GM23248 (cell line): ENCODE results near the gene DMBX1. TPM values are rescaled to one million over a fixed set of nuclear protein-coding genes. Genes with fewer than 3 reads are reported as not detected.

Source experiments
- DNase-seq: peaks from one replicate; pipeline ENCODE4 v3.0.0-alpha.2; 2015
- H2AFZ ChIP-seq: fragments of 200-600 bp; sonication (generic); 2 replicates; pipeline ENCODE4 v1.6.1; 2016; ENCODE audit warnings: antibody characterized with exemption
- H3F3A ChIP-seq: fragments of 200-600 bp; sonication (generic); 2 replicates; pipeline ENCODE4 v1.6.1; 2016; ENCODE audit warnings: mild to moderate bottlenecking, antibody characterized with exemption, mixed run types; ENCODE audit not compliant: insufficient read depth
- H3K27ac ChIP-seq: fragments of 200-600 bp; sonication (generic); 2 replicates; pipeline ENCODE4 v1.5.1; 2016; ENCODE audit warnings: mild to moderate bottlenecking
- H3K27me3 ChIP-seq: fragments of 200-600 bp; sonication (generic); replicated peaks from 2 replicates; pipeline ENCODE4 v1.6.1; 2016; ENCODE audit warnings: mild to moderate bottlenecking; ENCODE audit not compliant: insufficient read depth
- H3K36me3 ChIP-seq: fragments of 200-600 bp; sonication (generic); 2 replicates; pipeline ENCODE4 v1.6.1; 2016; ENCODE audit warnings: low read depth, mild to moderate bottlenecking
- H3K4me1 ChIP-seq: fragments of 200-600 bp; sonication (generic); 2 replicates; pipeline ENCODE4 v1.6.1; 2016; ENCODE audit warnings: mild to moderate bottlenecking; ENCODE audit not compliant: insufficient read depth
- H3K4me2 ChIP-seq: fragments of 200-600 bp; sonication (generic); one replicate; pipeline ENCODE4 v1.6.1; 2016; ENCODE audit warnings: mild to moderate bottlenecking; ENCODE audit not compliant: unreplicated experiment
- H3K4me3 ChIP-seq: fragments of 200-600 bp; sonication (generic); 2 replicates; pipeline ENCODE4 v1.5.1; 2016; ENCODE audit warnings: mild to moderate bottlenecking
- H3K79me2 ChIP-seq: fragments of 200-600 bp; sonication (generic); 2 replicates; pipeline ENCODE4 v1.6.1; 2016; ENCODE audit warnings: mild to moderate bottlenecking; ENCODE audit not compliant: insufficient read depth
- H3K9ac ChIP-seq: fragments of 200-600 bp; sonication (generic); 2 replicates; pipeline ENCODE4 v1.6.1; 2016; ENCODE audit warnings: mild to moderate bottlenecking
- H3K9me2 ChIP-seq: fragments of 200-600 bp; sonication (generic); 2 replicates; pipeline ENCODE4 v1.6.1; 2016; ENCODE audit warnings: mixed run types, mild to moderate bottlenecking, moderate library complexity; ENCODE audit not compliant: insufficient read depth
- H3K9me3 ChIP-seq: fragments of 200-600 bp; sonication (generic); one replicate; pipeline ENCODE4 v1.6.1; 2017; ENCODE audit warnings: low read depth
- H4K20me1 ChIP-seq: fragments of 200-600 bp; sonication (generic); 2 replicates; pipeline ENCODE4 v1.6.0; 2016; ENCODE audit not compliant: insufficient read depth
- EZH2 ChIP-seq: fragments of 200-600 bp; sonication (generic); IDR thresholded peaks from 2 replicates; pipeline ENCODE4 v1.6.1; 2018; ENCODE audit warnings: antibody characterized with exemption, mild to moderate bottlenecking; ENCODE audit not compliant: insufficient read depth, poor library complexity, severe bottlenecking
- EZH2phosphoT487 ChIP-seq: fragments of 200-600 bp; sonication (generic); IDR thresholded peaks from 2 replicates; pipeline ENCODE4 v1.6.1; 2018; ENCODE audit warnings: antibody characterized with exemption, moderate library complexity, mild to moderate bottlenecking, low read depth; ENCODE audit not compliant: insufficient read depth
- WGBS, 2 experiments: methylation state at CpG; one replicate each; pipeline ENCODE4 v1.1.6; 2015 to 2017; ENCODE audit warnings: low lambda C conversion rate in 2 of 2, low coverage in 1 of 2; ENCODE audit errors: missing lambda C conversion rate in 2 of 2; 5-methylcytosine and 5-hydroxymethylcytosine counted together
- in situ Hi-C: fragments of 300-500 bp; cut with MboI; formaldehyde crosslinking; loops from 2 replicates; pipeline ENCODE4 v1.15.0; 2020
- polyA plus RNA-seq: library from polyadenylated mRNA; unstranded; fragments of >200 nt; fragmentation: Nextera tagmentation; extraction: Ambion mirVana; gene quantifications from 2 replicates; pipeline ENCODE4 v1.2.1, GENCODE V29; 2016
- total RNA-seq: library from RNA; depleted of rRNA; stranded (reverse); fragments of >200 nt; shearing (Covaris generic); gene quantifications from 2 replicates; pipeline ENCODE4 v1.2.3, GENCODE V29; 2014

The DMBX1 gene
- total and polyA plus RNA-seq, 2 experiments from 2014 or later: not detected

DNA sequence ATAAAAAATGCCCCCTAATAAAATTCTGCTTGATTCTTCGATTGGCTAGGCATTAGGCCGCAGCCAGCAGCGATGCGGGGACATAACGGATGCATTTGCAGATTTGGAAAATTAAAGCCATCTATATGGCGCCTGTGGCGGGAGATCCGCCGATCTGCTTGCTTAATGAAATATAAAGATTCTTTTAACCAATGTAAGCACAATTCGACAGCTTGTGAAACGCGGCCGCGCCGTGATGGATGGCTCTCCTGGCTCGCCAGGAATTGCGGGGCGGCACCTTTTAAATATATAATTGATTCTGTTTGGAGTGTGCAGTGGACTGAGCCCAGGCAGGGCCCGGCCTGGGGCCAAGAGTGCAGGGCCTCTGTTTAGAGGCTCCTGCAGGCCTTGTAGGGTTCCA is 8.0 kb downstream of the DMBX1 start:
- H3K27ac ChIP-seq: no peak overlapping the region
- H3K36me3 ChIP-seq: no peaks in the 10 kb centered on the region
- no peaks in the 10 kb centered on the region for H3K9me3 ChIP-seq
- H3K27me3 ChIP-seq: peaks cover 41% of the 10 kb centered on the region
- no peak overlapping the region for H3K4me3 ChIP-seq
- no peaks in the 10 kb centered on the region for H3K79me2 ChIP-seq
- no peak overlapping the region for H3K9ac ChIP-seq
- H3K9me2 ChIP-seq: no peaks in the 10 kb centered on the region
- no peak for TF ChIP-seq EZH2phosphoT487
- no peak for TF ChIP-seq EZH2
- WGBS, 2 experiments: 84 to 85% methylated on average over 19 of the region's 19 CpGs
- H3F3A ChIP-seq: no peaks in the 10 kb centered on the region
- DNase-seq: no peak
- no peaks in the 10 kb centered on the region for H4K20me1 ChIP-seq
- H2AFZ ChIP-seq: no peak overlapping the region
- no peak overlapping the region for H3K4me2 ChIP-seq
- in situ Hi-C loops: no loop called here
- H3K4me1 ChIP-seq: no peaks in the 10 kb centered on the region

DNA sequence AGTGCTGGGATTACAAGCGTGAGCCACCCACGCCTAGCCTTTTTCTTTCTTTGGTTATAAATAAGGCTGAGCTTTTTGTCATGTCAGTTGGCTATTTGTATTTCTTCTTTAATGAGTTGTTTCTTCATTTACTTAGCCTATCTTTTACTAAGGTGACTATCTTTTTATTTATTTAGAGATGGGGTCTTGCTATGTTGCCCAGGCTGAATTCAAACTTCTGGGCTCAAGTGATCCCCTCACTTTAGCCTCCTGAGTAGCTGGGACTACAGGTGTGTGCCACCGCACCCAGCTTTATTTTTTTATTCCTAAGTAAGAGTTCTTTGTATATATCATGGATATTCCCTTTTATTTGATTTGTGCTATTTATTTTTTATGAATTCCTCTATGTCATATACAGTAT is 11.9 kb downstream of the DMBX1 start:
- Histone ChIP-seq H3K36me3 (no peaks in the 10 kb centered on the region), H3K9ac (no peak overlapping the region), H3K4me2 (no peak overlapping the region), H3K27me3 (peaks cover 25% of the 10 kb centered on the region), H3K4me1 (no peaks in the 10 kb centered on the region), H3K9me3 (no peaks in the 10 kb centered on the region), H2AFZ (no peak overlapping the region), H3F3A (0 out of 2 replicates have a peak, but pooled peaks cover 4% of the 10 kb centered on the region), H3K4me3 (no peak overlapping the region), H3K9me2 (no peaks in the 10 kb centered on the region), H4K20me1 (no peaks in the 10 kb centered on the region), H3K79me2 (no peaks in the 10 kb centered on the region), H3K27ac (no peak overlapping the region)
- DNase-seq: no peak
- in situ Hi-C loops: no loop called here
- TF ChIP-seq EZH2 (no peak), EZH2phosphoT487 (no peak)
- 72 to 80% methylated on average over 3 of the region's 3 CpGs for WGBS, 2 experiments

DNA sequence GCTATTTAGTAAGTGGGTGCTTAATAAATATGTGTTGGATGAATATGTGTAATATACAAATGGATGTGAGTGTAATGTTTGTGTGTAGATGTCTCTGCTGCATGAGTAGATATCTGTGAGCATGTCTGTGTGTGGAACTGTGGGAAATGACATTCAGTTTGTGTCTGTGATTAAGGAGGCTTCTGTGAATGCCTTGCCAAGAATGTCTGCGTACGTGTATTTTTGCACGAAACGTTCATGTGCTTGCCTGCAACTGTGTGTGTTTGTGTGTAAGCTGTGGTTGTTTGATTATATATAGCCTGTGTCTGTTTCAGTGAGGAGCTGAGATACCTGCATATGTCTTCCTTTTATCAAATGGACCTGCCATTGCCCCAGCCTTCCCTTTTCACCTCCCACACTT is 13.8 kb downstream of the DMBX1 start:
- no peaks in the 10 kb centered on the region for H3K4me1 ChIP-seq
- H3K27ac ChIP-seq: no peak overlapping the region
- H3F3A ChIP-seq: 0 out of 2 replicates have a peak, but pooled peaks cover 7% of the 10 kb centered on the region
- no peak overlapping the region for H2AFZ ChIP-seq
- H3K79me2 ChIP-seq: no peaks in the 10 kb centered on the region
- no peaks in the 10 kb centered on the region for H3K36me3 ChIP-seq
- WGBS, 2 experiments: 74 to 77% methylated on average over 4 of the region's 4 CpGs
- H3K9me2 ChIP-seq: no peaks in the 10 kb centered on the region
- no peak overlapping the region for H3K4me2 ChIP-seq
- TF ChIP-seq EZH2phosphoT487: no peak
- no peak for TF ChIP-seq EZH2
- H3K9me3 ChIP-seq: no peaks in the 10 kb centered on the region
- in situ Hi-C loops: no loop called here
- H3K9ac ChIP-seq: no peak overlapping the region
- no peak for DNase-seq
- no peak overlapping the region for H3K4me3 ChIP-seq
- H3K27me3 ChIP-seq: peaks cover 25% of the 10 kb centered on the region
- H4K20me1 ChIP-seq: no peaks in the 10 kb centered on the region

DNA sequence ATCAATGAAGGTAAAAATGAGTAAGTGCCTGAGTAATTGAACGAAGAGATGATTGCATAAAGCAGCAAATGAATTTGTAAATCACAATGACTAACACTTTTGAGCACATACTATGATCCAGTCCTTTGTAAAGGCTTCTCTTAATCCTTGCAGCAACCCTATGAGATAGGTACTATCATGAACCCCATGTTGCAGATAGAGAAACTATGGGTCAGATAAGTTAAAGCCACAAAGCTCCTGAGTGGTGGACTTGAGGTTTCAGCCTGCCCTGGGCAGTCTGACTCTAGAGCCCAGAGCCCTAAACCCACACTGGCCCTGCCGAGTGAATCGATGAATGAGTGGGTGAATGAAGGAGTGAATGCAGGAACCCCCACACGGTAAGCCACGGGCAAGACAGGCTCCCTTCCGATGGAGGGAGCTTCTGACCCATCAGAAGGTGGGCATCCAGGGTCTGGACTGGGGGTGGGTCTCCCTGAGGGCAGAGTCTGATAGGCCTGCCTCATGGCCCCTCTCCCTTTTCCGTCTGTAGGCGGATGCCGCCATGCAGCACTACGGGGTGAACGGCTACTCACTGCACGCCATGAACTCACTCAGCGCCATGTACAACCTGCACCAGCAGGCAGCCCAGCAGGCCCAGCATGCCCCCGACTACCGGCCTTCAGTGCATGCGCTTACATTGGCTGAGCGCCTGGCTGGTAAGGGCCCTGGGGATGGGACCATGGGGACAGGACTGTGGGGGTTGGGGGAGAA is 17.0 kb downstream of the DMBX1 start:
- no peak overlapping the region for H3K27ac ChIP-seq
- H4K20me1 ChIP-seq: no peaks in the 10 kb centered on the region
- no peaks in the 10 kb centered on the region for H3K79me2 ChIP-seq
- peaks cover 21% of the 10 kb centered on the region for H3K27me3 ChIP-seq
- WGBS, 2 experiments: 79 to 83% methylated on average over 17 of the region's 17 CpGs
- no peaks in the 10 kb centered on the region for H3K9me2 ChIP-seq
- no peak for TF ChIP-seq EZH2
- no peak for TF ChIP-seq EZH2phosphoT487
- H3K9ac ChIP-seq: no peak overlapping the region
- H2AFZ ChIP-seq: no peak overlapping the region
- in situ Hi-C loops: no loop called here
- no peaks in the 10 kb centered on the region for H3K9me3 ChIP-seq
- H3K4me2 ChIP-seq: no peak overlapping the region
- peak; percentile 73 for DNase-seq
- H3F3A ChIP-seq: 0 out of 2 replicates have a peak, but pooled peaks cover 7% of the 10 kb centered on the region
- no peaks in the 10 kb centered on the region for H3K36me3 ChIP-seq
- no peak overlapping the region for H3K4me3 ChIP-seq
- H3K4me1 ChIP-seq: peaks cover 8% of the 10 kb centered on the region

DNA sequence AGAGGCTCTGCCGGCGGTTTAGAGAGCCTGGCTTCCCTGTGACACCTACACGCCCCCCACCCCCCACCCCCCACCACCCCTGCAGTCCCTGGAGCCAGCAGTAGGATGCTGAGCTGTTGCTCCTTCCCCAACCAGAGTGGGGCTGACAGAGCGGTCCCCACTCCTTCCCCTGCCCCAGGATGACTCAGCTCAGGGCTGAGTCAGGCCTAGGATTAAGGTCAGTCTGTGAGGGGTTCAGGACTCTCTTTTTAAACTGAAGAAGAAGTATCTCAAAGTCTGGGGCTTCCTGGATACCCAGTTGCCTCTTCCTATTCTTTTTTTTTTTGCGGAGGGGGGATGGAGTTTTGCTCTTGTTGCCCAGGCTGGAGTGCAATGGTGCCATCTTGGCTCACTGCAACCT is 19.1 kb downstream of the DMBX1 start:
- in situ Hi-C loops: no loop called here
- no peaks in the 10 kb centered on the region for H3K36me3 ChIP-seq
- peak; percentile 68 for DNase-seq
- H3K4me2 ChIP-seq: no peak overlapping the region
- WGBS, 2 experiments: 46 to 83% methylated on average over 1 to 5 of the region's 5 CpGs
- no peaks in the 10 kb centered on the region for H3K9me3 ChIP-seq
- H3F3A ChIP-seq: 0 out of 2 replicates have a peak, but pooled peaks cover 7% of the 10 kb centered on the region
- peaks cover 8% of the 10 kb centered on the region for H3K4me1 ChIP-seq
- no peaks in the 10 kb centered on the region for H3K79me2 ChIP-seq
- no peak overlapping the region for H3K9ac ChIP-seq
- no peak overlapping the region for H3K4me3 ChIP-seq
- no peak overlapping the region for H2AFZ ChIP-seq
- H3K9me2 ChIP-seq: no peaks in the 10 kb centered on the region
- no peak overlapping the region for H3K27ac ChIP-seq
- TF ChIP-seq EZH2: no peak
- TF ChIP-seq EZH2phosphoT487: no peak
- no peaks in the 10 kb centered on the region for H4K20me1 ChIP-seq
- peaks cover under 1% of the 10 kb centered on the region; the same call in 1 of the 2 replicates for H3K27me3 ChIP-seq
